Fibroblast of villous mesenchyme (primary cell): ENCODE results near the gene PRPH. TPM values are rescaled to one million over a fixed set of nuclear protein-coding genes. Genes with fewer than 3 reads are reported as not detected.

Source experiments
- DNase-seq: peaks from one replicate; pipeline ENCODE4 v3.0.0-alpha.2; 2010; ENCODE audit warnings: low read depth
- H3K4me3 ChIP-seq: 2 replicates; pipeline ENCODE4 v1.5.1; 2011; ENCODE audit warnings: low read depth, mild to moderate bottlenecking, low read length
- total RNA-seq: library from RNA; depleted of rRNA; stranded (reverse); fragments of >200 nt; gene quantifications from 2 replicates; pipeline ENCODE4 v1.2.3, GENCODE V29; 2012
- TF ChIP-seq, protein P1 (sequence below): IDR thresholded peaks from 2 replicates; pipeline ENCODE4 v1.5.1; 2012; ENCODE audit warnings: low read depth, mild to moderate bottlenecking, low read length; ENCODE audit not compliant: insufficient read depth

PRPH gene
- total RNA-seq, 1 donor = not detected

DNA sequence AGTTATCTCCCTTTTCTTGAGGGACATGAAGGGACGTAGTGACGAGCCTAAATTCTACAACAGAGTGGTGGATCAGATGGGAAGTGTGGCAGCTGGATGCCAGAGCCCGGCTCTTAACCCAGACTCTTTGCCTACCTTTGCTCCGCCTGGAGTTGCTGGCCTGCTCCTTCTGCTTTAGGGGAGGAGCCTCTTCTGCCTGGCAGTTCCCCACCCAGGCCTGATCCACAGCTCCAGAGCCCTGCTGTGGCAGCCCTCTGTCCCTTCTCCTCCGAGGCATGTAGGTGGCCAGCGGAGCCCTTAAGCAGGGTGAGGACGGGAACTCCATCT, 2.3 kb upstream of the PRPH start:
- no peak overlapping the region for H3K4me3 ChIP-seq
- no peak for DNase-seq
- TF ChIP-seq, protein P1, sequence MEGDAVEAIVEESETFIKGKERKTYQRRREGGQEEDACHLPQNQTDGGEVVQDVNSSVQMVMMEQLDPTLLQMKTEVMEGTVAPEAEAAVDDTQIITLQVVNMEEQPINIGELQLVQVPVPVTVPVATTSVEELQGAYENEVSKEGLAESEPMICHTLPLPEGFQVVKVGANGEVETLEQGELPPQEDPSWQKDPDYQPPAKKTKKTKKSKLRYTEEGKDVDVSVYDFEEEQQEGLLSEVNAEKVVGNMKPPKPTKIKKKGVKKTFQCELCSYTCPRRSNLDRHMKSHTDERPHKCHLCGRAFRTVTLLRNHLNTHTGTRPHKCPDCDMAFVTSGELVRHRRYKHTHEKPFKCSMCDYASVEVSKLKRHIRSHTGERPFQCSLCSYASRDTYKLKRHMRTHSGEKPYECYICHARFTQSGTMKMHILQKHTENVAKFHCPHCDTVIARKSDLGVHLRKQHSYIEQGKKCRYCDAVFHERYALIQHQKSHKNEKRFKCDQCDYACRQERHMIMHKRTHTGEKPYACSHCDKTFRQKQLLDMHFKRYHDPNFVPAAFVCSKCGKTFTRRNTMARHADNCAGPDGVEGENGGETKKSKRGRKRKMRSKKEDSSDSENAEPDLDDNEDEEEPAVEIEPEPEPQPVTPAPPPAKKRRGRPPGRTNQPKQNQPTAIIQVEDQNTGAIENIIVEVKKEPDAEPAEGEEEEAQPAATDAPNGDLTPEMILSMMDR = no peak

DNA sequence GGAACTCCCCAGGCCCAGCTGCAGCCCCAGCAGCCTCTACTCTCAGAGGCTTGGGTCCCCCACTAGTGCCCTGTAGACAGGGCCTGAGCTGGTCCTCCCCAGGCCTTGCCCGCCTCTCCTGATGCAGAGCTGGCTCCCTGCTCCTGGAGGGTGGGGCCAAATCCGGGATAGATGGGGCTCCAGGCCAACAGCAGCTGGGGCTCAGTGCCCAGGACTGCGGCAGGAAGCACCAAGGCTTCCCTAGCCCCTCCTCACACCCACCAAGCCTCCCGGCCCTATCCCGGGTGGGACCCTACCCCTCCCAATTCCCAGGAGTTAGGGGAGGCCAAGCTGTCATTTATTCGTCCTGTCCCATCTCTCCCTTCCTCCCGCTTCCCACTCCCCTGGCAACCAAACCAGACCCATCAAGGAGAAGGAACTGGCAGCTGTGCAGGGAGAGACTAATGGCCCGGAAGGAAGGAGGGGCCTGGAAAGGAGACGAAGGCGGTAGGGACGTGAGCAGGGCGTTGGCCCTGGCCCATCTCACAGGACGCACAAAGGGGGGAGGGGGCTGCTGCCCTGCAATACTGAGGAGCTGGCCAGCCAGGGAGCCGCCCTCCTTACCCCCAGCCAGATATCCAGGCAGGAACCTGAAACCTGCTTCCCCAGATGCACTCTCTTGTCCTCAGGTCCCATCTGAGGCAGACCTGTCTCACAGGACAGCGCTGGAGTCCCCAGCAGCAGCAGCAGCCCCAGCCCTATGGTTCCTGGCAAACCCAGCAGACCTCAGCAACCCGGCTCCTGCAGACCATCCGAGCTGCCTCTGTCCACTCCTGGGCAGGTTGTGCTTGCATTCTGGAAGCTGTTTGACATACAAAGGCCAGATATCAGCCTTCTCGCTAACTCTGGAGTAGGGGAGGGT, 1.6 kb upstream of the PRPH start:
- H3K4me3 ChIP-seq = no peak overlapping the region
- no peak for DNase-seq
- TF ChIP-seq, protein P1 = no peak

DNA sequence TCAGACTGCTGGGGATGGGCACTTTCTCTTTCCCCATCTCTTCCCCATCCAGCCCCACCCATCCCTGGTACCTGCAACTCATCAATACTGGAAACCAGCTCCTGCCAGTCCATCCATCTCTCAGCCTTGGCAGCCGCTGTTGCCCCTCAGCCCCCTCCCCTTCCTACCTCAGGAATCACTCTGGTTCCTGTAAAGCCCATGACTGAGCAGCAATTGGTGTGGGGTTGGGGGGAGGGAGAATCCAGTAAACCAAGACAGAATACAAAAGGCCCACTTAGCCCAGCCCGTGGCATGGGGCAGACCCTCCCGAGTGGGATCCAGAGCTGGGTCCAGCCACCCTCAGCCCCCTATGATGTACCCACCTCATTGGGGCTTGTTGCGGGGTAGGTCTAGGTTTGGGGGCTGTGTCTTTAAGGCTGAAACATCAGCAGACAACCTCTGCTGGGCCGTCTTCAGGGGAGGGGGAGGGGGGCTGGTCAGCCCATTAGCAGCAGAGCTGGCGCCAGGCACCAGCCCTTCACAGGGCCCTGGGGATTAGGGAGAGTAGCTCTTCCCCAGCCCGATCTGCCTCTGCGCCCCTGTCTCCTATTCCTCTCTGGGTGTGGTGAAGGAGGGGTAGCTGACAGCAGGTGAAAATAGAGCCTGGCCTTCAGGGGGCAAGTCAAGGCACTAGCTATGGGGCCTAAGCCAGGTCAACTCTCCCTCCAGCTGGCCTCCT, 702 bp upstream of the PRPH start:
- DNase-seq = no peak
- no peak overlapping the region for H3K4me3 ChIP-seq
- TF ChIP-seq, protein P1 = no peak

DNA sequence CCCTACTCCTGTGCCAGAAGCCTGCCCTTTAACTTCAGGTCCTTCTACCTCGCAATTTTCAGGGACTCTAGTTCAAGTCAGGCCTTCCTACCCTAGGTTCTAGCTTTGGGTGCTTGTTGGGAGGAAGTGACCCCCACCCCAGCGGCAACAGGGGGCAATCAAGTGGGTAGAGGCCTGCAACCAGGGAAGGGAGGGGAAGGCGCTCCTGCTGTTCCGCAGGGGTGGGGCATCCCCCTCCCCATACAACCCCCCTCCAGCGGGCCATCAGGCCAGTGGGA, 204 bp upstream of the PRPH start:
- no peak overlapping the region for H3K4me3 ChIP-seq
- DNase-seq = no peak
- TF ChIP-seq, protein P1 = no peak

DNA sequence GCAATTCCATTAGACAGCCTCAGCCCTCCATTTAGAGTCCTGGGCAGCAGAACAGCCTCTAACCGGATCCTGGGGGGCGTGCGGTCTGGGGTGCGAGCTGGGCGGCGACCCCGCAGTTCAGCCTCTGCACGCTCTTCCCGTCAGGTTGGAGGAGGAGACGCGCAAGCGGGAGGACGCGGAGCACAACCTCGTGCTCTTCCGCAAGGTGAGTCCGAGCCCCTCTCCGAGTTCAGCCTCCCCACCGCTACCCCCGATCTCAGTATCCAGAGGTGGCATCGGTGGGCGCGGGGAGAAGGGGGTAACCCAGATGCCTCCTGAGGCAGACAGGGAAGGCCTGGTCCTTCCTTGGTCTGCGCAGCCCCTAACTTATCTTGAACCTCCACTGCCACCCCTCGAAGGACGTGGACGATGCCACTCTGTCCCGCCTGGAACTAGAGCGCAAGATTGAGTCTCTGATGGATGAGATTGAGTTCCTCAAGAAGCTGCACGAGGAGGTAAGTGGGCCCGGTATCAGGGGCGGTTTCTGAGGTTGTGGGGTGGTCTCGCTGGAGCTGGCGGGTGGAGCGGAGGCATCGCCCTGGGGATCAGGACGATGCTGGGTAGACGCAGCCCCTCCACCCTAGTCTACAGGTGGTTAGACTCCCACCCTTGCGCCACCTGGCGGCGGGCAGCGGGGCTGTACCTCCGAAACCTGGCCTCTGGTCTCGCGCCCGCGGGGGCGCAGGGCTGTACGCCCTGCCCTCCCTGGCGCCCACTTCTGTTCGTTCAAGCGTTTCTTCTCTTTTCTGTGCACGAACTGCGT, 1.3 kb downstream of the PRPH start:
- no peak overlapping the region for H3K4me3 ChIP-seq
- TF ChIP-seq, protein P1 = peak; percentile 71
- peak; percentile 19 for DNase-seq

DNA sequence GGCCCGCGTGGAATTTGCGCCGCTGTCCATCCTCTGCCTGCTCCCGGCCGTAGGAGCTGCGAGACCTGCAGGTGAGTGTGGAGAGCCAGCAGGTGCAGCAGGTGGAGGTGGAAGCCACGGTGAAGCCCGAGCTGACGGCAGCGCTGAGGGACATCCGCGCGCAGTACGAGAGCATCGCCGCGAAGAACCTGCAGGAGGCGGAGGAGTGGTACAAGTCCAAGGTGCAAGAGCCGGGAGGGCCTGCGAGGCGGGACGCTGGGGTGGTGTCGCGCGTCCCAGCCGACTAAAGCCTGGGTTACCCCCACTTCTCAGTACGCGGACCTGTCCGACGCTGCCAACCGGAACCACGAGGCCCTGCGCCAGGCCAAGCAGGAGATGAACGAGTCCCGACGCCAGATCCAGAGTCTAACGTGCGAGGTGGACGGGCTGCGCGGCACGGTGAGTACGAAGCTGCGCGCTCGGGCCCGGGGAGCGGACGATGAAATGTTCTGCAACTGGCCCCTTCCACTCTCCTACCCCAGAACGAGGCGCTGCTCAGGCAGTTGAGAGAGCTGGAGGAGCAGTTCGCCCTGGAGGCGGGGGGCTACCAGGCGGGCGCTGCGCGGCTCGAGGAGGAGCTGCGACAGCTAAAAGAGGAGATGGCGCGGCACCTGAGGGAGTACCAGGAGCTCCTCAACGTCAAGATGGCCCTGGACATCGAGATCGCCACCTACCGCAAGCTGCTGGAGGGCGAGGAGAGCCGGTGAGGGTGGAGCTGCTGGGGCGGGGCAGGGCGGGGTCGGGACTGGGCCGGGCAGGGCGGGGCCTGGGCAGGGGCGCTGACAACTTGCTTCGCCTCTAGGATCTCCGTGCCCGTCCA, 2.1 kb downstream of the PRPH start:
- peak overlapping the region; percentile 47 for H3K4me3 ChIP-seq
- TF ChIP-seq, protein P1 = no peak
- no peak for DNase-seq
